Measurements from ENCODE around the gene TIMM44.

TIMM44 gene

DNA sequence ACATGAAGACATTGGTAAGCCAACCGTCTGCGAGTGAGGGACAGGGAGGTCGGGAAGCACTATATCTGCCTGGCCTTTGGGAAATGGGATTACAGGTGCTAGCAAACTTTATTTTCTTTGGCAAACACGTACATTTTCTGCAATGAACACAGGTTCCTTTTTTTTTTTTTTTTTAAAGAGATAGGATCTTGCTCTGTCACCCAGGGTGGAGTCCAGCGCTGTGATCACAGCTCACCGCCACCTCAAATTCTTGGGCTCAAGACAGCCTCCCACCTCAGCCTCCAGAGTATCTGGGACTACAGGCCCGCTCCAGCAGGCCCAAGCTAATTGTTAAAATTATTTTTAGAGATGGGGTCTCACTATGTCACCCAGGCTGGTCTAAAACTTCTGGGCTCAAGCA, 37.7 kb upstream of the TIMM44 start:
- H3K4me3 ChIP-seq (replicated peaks in 1 of 2; ENCODE audit: low read depth in 2 of 2, low read length in 2 of 2): no peak overlapping the region
- no peak for DNase-seq (ENCODE audit: low read depth in 2 of 2)
- TF ChIP-seq, protein P1, sequence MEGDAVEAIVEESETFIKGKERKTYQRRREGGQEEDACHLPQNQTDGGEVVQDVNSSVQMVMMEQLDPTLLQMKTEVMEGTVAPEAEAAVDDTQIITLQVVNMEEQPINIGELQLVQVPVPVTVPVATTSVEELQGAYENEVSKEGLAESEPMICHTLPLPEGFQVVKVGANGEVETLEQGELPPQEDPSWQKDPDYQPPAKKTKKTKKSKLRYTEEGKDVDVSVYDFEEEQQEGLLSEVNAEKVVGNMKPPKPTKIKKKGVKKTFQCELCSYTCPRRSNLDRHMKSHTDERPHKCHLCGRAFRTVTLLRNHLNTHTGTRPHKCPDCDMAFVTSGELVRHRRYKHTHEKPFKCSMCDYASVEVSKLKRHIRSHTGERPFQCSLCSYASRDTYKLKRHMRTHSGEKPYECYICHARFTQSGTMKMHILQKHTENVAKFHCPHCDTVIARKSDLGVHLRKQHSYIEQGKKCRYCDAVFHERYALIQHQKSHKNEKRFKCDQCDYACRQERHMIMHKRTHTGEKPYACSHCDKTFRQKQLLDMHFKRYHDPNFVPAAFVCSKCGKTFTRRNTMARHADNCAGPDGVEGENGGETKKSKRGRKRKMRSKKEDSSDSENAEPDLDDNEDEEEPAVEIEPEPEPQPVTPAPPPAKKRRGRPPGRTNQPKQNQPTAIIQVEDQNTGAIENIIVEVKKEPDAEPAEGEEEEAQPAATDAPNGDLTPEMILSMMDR (IDR thresholded peaks at IDR 0.05; ENCODE audit: low read depth, low read length): no peak

DNA sequence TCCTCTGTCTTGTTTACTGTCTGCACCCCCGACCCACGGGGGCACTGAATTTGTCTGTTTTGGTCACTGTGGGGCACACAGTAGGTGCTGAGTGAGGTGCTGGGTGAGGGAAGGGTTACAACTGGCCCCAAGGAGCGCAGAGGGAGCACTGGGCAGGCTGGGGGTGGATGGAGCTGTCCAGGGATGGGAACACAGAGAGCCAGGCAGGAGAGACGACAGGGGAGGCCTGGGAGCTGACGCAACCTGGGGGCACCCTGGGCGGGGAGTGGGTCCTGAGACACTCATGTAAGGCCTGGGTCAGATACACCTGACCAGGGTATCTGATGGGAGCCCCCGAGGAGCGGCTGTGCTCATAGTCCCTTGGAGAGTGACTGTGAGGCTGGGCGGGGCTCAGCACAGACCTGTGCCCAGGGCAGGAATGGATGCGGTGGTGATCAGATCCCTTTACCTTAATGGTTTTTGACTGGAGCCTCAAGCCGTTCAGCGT, 37.2 kb upstream of the TIMM44 start:
- no peak for DNase-seq (ENCODE audit: low read depth in 2 of 2)
- no peak overlapping the region for H3K4me3 ChIP-seq (replicated peaks in 1 of 2; ENCODE audit: low read depth in 2 of 2, low read length in 2 of 2)
- TF ChIP-seq, protein P1 (IDR thresholded peaks at IDR 0.05; ENCODE audit: low read depth, low read length): no peak

DNA sequence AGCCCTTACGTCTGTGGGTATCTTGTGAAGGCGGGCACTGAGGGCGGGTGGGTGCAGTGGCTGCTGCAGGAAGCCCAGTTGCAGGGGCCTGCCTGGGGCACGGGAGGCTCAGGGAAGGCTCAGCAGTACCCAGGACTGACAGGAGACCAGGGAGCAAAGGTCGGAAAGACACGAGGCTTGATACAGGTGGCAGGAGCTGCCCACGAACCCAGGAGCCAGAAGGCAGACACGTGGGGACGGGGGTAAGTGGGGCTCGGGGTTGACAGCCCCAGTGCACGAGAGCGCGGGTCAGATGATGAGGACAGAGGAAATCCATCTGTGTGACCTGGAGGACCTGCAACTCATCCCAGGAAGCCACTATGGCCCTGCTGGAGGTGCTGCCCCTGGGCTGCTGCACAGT, 36.7 kb upstream of the TIMM44 start:
- no peak overlapping the region for H3K4me3 ChIP-seq (replicated peaks in 1 of 2; ENCODE audit: low read depth in 2 of 2, low read length in 2 of 2)
- TF ChIP-seq, protein P1 (IDR thresholded peaks at IDR 0.05; ENCODE audit: low read depth, low read length): no peak
- DNase-seq (ENCODE audit: low read depth in 2 of 2): no peak

DNA sequence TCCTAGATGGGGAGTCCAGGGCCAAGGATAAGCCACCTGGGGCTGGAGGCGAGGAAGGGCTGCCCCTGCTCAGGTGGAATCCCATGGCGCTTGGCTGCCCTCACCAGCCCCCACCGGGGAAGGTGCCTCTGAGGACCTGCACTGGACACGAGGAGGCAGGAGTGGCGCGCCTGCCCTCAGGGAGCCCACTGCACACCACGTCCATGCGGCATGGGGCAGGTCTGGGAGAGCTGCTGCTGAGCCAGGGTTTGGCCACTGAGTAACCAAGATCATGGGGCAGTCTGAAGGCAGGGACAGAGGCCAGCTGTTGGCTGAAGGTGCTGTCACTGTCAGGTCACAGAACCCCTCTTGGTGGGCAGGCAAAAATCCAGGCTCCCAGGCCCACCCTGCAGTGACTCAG, 36.1 kb upstream of the TIMM44 start:
- no peak overlapping the region for H3K4me3 ChIP-seq (replicated peaks in 1 of 2; ENCODE audit: low read depth in 2 of 2, low read length in 2 of 2)
- DNase-seq (ENCODE audit: low read depth in 2 of 2): no peak
- TF ChIP-seq, protein P1 (IDR thresholded peaks at IDR 0.05; ENCODE audit: low read depth, low read length): no peak

DNA sequence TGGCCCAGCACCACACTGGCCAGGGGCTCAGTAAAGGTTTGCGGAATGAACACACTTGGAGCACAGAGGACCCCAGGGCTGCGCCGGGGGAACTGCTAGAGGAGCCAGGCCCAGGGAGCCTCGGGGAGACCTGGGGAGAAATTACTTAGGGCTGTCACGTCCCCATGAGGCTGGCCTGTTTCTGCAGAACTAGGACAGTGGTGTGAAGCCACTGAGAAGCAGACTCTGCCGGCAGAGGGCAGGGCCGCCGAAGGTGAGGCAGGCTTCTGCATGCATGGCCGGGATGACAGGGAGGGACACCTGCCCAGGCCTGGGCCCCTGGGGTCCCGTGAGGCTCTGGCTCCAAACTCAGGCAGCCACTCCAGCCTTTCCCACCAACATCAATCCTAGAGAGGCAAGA, 35.5 kb upstream of the TIMM44 start:
- no peak overlapping the region for H3K4me3 ChIP-seq (replicated peaks in 1 of 2; ENCODE audit: low read depth in 2 of 2, low read length in 2 of 2)
- TF ChIP-seq, protein P1 (IDR thresholded peaks at IDR 0.05; ENCODE audit: low read depth, low read length): no peak
- DNase-seq (ENCODE audit: low read depth in 2 of 2): no peak

DNA sequence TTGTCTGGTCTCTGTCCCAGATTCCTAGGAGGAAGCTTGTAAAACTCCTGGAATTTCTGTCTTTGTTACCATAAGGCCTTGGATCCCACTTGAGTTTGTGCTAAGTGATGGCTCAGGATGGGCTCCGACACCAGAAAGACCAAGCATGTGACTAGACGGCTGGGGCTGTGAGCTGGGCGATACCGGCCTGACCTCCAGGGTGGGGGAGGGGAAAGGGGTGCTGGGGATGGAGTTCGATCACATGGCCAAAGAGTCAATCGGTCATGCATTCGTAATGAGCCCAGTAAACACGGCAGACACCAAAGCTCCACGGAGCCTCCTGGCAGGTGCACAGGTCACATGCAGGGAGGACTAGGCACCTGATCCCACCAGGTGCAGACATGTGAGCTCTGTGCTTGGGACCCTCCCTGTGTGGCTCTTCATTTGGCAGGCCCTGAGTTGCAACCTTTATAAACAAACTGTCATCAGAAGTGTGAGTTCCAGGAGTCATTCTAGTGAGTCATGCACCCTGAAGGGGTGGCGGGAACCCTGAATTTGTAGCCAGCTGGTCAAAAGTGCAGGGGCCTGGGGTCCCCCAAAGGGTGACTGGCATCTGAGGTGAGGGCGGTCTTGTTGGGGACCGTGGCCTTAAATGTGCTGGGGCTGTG, 34.8 kb upstream of the TIMM44 start:
- no peak overlapping the region for H3K4me3 ChIP-seq (replicated peaks in 1 of 2; ENCODE audit: low read depth in 2 of 2, low read length in 2 of 2)
- TF ChIP-seq, protein P1 (IDR thresholded peaks at IDR 0.05; ENCODE audit: low read depth, low read length): no peak
- no peak for DNase-seq (ENCODE audit: low read depth in 2 of 2)

DNA sequence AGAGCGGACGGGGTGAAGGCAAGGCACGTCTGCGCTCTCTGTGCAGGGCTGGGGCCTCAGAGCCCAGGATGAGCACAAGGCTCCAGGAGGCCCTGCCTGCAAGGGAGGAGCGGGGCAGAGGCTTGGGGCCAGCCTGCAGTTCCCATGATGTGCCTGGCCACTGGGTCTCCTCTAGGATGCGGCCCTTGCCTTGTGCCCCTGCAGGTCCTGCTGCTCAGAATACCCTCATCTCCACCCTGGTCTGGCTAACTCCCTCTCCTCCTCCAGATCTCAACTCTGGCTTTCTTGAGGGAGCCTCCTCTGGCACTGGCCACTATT, 34.2 kb upstream of the TIMM44 start:
- TF ChIP-seq, protein P1 (IDR thresholded peaks at IDR 0.05; ENCODE audit: low read depth, low read length): no peak
- DNase-seq (ENCODE audit: low read depth in 2 of 2): no peak
- H3K4me3 ChIP-seq (replicated peaks in 1 of 2; ENCODE audit: low read depth in 2 of 2, low read length in 2 of 2): no peak overlapping the region
